ENCODE results near the gene KCNQ5. TPM values are rescaled to one million over a fixed set of nuclear protein-coding genes. Genes with fewer than 3 reads are reported as not detected.

Gene KCNQ5
- total RNA-seq, 1 experiment from 2014 or later, result 0.07 TPM

DNA sequence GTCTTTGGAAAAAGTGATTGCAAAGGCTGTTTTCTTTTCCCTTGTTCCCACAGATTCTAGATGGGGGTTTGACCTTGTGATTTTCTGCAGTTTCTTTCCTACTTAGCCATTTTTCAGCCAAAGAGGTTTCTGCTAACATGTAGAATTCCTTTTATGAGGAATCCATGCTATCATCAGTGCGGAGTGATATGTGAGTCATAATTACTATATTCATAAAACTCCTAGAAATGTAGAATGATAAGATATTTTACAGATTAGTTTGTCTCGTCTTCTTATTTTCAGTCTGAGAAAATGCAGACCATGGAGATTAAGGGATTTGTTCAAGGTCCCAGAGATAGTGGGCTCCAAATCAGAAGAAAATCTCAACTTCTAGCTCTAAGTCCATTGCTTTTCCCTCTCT, 98.6 kb downstream of the KCNQ5 start:
- no peak overlapping the region for H3K27ac ChIP-seq (ENCODE audit: insufficient read length, low read depth, low read length)
- Mint-ChIP-seq H3K4me3 (no peak overlapping the region), H3K27ac (no peak overlapping the region), H3K4me1 (no peaks in the 10 kb centered on the region), H3K9me3 (no peaks in the 10 kb centered on the region), H3K36me3 (ENCODE audit: insufficient read depth in 1 of 3, low read depth in 3 of 3) (no peaks in the 10 kb centered on the region), H3K27me3 (ENCODE audit: low read depth) (no peaks in the 10 kb centered on the region)
- DNase-seq, result no peak
- no peak overlapping the region for H3K4ac ChIP-seq (ENCODE audit: low read depth, low read length)
- no peak overlapping the region for H2BK20ac ChIP-seq (ENCODE audit: low read depth, low read length, poor library complexity, severe bottlenecking)
- WGBS (ENCODE audit: extremely low coverage, insufficient read length, low lambda C conversion rate), result no CpG with 5 or more reads among the region's 2 CpGs
- H3K9me3 ChIP-seq (ENCODE audit: control insufficient read depth, low read depth, low read length), result no peaks in the 10 kb centered on the region
- no peaks in the 10 kb centered on the region for H3K23me2 ChIP-seq (ENCODE audit: insufficient read length, low read depth, low read length, poor library complexity, severe bottlenecking)
- no peak overlapping the region for H3K18ac ChIP-seq (ENCODE audit: insufficient read length, low read depth, low read length)
- H3K9ac ChIP-seq (ENCODE audit: extremely low read depth, insufficient read length, low read length), result no peak overlapping the region
- no peak overlapping the region for H4K8ac ChIP-seq (replicated peaks; ENCODE audit: insufficient read length, low read depth, low read length)
- H3K14ac ChIP-seq (ENCODE audit: insufficient read depth, low read length), result no peak overlapping the region
- H2BK15ac ChIP-seq (ENCODE audit: low read depth, low read length), result no peak overlapping the region
- no peaks in the 10 kb centered on the region for H3K79me1 ChIP-seq (ENCODE audit: insufficient read depth, low read depth, low read length, poor library complexity, severe bottlenecking)
- no peak overlapping the region for H3T11ph ChIP-seq (ENCODE audit: low read length)
- no peak overlapping the region for H2BK12ac ChIP-seq (ENCODE audit: insufficient read length, low read depth, low read length)
- H2BK5ac ChIP-seq (ENCODE audit: insufficient read length, low read length), result no peak overlapping the region
- no peak overlapping the region for H4K91ac ChIP-seq (ENCODE audit: insufficient read length, low read depth, low read length)
- H3K23ac ChIP-seq (ENCODE audit: insufficient read length, low read depth, low read length), result no peak overlapping the region
- no peaks in the 10 kb centered on the region for H3K79me2 ChIP-seq (ENCODE audit: insufficient read depth, low read length)
- no peaks in the 10 kb centered on the region for H3K27me3 ChIP-seq (ENCODE audit: insufficient read depth, low read length)
- no peak overlapping the region for H2AFZ ChIP-seq (ENCODE audit: low read length)
- no peak overlapping the region for H2BK120ac ChIP-seq (ENCODE audit: low read depth, low read length, poor library complexity, severe bottlenecking)
- H2AK5ac ChIP-seq (ENCODE audit: insufficient read length, low read length), result no peak overlapping the region
- no peak overlapping the region for H4K5ac ChIP-seq (ENCODE audit: insufficient read length, low read depth, low read length)
- no peak overlapping the region for H3K56ac ChIP-seq (ENCODE audit: insufficient read length, low read depth, low read length)
- H3K4me1 ChIP-seq (ENCODE audit: insufficient read depth, low read length), result no peaks in the 10 kb centered on the region
- no peaks in the 10 kb centered on the region for H4K20me1 ChIP-seq (ENCODE audit: control insufficient read depth, insufficient read depth, insufficient read length)
- no peak overlapping the region for H3K4me2 ChIP-seq (ENCODE audit: insufficient read depth, insufficient read length, low read length)
- TF ChIP-seq, protein P1, sequence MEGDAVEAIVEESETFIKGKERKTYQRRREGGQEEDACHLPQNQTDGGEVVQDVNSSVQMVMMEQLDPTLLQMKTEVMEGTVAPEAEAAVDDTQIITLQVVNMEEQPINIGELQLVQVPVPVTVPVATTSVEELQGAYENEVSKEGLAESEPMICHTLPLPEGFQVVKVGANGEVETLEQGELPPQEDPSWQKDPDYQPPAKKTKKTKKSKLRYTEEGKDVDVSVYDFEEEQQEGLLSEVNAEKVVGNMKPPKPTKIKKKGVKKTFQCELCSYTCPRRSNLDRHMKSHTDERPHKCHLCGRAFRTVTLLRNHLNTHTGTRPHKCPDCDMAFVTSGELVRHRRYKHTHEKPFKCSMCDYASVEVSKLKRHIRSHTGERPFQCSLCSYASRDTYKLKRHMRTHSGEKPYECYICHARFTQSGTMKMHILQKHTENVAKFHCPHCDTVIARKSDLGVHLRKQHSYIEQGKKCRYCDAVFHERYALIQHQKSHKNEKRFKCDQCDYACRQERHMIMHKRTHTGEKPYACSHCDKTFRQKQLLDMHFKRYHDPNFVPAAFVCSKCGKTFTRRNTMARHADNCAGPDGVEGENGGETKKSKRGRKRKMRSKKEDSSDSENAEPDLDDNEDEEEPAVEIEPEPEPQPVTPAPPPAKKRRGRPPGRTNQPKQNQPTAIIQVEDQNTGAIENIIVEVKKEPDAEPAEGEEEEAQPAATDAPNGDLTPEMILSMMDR (conservative IDR thresholded peaks at IDR 0.05), result no peak

Measured in H9 (cell line).